GM21423 (cell line): ENCODE measurements around the gene TYSND1.
A peak's percentile ranks its signal among the peaks of the same experiment; 100 is the strongest.
"Not testable (repeated sequence)": the region's sequence is repeated elsewhere in the genome, so short reads cannot be mapped to it uniquely, and the experiment has no call there.

Source experiments
- ATAC-seq: cut with Tn5 transposase; IDR thresholded peaks from one replicate; pipeline ENCODE4 v1.9.1; 2021; ENCODE audit warnings: mild to moderate bottlenecking, moderate library complexity; ENCODE audit not compliant: unreplicated experiment

The TYSND1 gene

DNA sequence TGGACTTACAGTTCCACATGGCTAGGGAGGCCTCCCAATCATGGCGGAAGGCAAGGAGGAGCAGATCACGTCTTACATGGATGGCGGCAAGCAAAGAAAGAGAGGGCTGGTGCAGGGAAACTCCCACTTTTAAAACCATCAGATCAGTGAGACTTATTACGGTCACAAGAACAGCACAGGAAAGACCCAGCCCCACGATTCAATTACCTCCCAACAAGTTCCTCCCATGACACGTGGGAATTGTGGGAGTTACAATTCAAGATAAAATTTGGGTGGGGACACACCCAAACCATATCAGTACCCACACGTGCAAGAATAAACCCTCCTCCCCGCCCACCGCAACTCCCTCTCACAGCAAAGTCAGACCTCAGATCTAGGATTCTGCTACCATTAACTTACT is 9.4 kb downstream of the TYSND1 start:
- ATAC-seq: no peak

DNA sequence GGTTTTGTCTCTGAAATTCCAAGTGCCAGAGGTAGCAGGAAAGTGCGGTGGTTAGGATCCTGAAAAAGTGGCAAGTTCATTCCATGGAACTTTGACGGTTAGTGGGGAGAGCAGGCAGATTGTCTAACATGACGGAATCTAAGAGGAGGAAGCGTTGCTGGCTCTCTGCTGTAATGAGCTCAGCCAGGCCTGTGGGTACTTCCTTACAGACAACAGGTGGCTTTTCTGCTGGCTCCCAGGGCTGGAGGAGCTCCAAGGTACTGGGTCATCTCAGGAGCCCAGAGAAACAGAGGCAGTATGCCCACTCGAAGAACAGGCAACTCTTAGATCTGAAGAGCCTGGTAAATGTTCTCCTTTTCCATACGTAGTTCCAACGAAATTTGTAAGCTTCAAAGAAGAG is 10.8 kb downstream of the TYSND1 start:
- no peak for ATAC-seq

DNA sequence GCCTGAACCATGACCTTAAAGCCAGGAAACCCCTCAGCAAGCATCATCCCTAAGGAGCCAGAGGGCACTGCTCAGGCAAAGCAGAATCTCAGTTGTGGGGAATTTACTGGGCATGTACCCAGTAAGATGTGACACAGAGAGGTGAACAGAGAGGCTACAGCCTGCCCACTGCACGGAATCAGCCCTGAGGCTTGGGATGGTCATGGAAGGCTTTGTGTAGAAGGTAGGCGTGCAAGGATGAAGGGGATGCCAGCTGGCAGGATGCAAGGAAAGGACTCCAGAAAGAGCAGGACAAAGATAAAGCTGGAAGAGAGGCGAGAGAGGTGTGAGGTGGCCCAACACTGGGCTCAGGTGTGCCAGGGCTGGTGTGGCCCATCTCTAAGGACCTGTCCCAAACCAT is 11.5 kb downstream of the TYSND1 start:
- ATAC-seq: no peak

GRCh38 chr10:70132098-70133029 is 14.1 kb downstream of the TYSND1 start, which contains the start of gene AIFM2:
Gene AIFM2 (minus strand): TSS chr10:70132825. CDS start chr10:70124084, 8,741 bp downstream.
- peak; percentile 70 for ATAC-seq

- ATAC-seq: no peak
Measured at GRCh38 chr10:70131560-70131937, 15.0 kb downstream of the TYSND1 start.

DNA sequence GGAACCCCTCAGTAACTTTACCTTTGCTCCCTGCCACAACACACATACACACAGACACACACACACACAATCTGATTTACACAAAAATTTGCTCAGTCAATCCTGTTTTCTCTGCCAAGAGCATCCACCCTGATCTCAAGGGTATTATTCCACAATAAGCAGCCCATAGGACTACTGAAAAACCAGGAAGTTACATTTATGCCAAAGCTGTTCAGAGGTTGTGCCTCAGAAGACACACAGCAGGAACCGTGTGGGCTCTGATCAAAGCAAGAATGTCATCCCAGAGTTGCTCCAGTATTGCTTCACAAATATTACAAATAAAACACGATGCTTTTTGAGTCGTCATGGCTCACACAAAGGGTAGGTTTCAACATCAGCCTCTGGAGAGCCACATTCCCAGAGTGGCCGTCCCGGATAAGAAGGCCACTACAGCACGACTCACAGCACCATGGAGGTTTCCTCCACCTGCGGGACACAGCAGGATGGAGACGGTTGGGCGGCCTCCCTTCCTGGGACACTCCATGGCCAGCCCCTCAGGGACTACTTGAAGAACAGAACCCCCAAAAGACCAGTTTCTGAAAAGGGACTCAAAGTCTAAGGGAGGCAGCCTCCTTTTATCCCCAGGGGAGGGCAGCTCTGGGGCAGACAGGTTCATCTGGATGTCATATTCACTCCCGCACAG is 15.5 kb downstream of the TYSND1 start:
- ATAC-seq: no peak

GRCh38 chr10:70126700-70127395 is 19.7 kb downstream of the TYSND1 start:
- no peak for ATAC-seq

DNA sequence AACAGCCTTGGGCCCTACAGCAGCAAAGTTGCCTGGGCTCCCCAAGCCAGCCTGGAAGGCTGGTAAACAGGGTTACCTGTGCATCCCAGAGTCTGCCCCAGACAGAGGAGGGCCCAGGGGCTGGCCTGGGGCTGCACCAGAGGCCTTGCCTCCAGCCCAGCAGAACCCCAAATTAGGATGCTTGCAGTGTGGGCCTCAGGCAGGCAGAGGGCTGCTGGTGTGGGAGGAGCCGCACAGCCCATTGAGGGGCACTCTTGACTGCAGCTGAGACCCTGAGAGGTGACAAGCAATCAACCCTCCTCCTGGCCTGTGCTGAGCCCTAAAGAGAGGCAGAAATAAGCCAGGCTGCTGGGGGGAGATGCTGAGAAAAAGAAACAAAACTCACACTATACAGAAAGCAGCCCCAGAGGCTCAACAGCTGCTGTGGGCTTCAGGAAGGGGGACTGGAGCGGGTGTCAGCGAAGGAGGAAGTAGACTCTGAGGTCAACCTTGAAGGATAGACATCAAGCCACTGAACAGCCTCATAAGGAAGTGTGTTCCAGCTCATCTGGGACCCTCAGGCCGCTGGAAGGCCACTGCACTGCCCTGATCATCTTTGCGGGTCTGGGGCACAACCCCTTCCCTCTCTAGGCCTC is 20.5 kb downstream of the TYSND1 start:
- ATAC-seq: peak; percentile 60

DNA sequence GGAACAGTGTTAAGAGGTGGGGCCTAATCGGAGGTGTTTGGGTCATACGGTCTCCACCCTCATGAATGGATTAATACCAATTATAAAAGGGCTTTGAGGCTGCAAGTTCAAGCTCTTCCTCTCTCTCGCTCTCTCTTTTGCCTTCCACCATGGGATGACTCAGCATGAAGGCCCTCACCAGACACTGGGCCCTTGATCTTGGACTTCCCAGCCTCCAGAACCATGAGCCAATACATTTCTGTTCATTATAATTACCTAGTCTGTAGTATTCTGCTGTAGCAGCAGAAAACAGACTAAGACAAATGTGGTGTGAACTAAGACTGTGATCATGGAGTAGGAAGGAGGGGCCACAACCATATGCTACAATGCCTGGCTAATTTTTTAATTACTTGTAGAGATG is 21.6 kb downstream of the TYSND1 start:
- no peak for ATAC-seq

GRCh38 chr10:70124415-70124814 is 22.1 kb downstream of the TYSND1 start:
- ATAC-seq: no peak

DNA sequence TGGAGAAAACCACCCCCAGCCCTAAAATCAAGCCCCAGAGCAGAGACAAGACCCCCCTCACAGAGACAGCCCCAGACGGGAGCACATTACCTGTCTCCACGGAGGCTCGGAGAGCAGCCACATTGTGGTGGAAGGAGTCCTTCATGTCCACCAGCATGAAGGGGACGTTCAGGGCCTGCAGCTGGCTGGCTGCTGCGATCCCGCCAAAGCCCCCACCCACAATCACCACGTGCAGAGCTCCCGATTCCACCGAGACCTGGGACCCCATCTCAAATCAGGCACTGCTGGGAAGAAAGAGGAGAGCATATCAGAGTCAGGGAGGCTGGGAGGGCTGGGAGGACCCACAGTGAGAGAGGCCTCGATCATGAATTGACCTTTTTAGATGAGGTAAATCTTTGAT is 22.7 kb downstream of the TYSND1 start:
- no peak for ATAC-seq

- ATAC-seq: not testable (repeated sequence)
Measured at GRCh38 chr10:70123166-70123565, 23.3 kb downstream of the TYSND1 start.

DNA sequence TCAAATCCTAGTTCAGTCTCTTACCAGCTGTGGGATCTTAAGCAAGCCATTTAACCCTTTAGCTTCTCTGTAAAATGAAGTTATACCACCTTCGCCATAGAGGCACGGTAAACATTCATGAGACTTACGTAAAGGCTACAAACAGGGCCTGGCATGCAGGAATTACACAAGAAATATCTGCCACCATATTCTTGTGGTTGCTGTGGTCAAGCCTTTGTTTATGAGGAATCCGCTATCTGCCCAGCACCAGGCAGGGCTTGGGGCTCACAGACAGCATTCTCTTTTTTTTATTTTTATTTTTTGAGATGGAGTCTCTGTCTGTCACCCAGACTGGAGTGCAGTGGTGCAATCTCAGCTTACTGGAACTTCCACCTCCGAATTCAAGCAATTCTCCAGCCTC is 23.8 kb downstream of the TYSND1 start:
- ATAC-seq: no peak

DNA sequence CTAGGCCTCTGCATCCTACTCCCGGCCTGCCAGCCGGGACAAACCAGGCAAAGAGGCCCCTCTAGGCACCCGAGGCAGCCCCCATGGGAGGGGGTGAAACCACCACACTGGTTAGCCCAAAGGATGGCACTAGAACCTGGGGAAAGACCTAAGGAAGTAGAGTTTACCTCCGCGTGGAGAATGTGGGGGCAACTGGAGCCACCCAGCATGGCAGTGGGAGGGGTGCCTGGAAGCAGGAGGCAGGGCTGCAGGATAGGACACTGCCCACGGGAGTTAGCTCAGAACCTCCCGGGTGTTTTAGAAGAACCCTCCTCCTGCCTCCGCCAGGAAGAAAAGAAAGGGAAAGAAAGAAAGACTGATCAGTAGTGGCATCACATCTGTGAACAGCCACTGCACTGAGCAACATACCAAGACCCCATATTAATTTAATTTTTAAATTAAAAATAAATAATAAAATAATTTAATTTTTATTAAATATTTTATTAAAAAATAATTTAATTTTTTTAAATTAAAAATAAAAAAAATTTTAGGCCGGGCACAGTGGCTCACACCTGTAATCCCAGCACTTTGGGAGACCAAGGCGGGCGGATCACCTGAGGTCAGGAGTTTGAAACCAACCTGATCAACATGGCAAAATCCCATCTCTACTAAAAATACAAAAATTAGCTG is 25.1 kb downstream of the TYSND1 start:
- no peak for ATAC-seq

DNA sequence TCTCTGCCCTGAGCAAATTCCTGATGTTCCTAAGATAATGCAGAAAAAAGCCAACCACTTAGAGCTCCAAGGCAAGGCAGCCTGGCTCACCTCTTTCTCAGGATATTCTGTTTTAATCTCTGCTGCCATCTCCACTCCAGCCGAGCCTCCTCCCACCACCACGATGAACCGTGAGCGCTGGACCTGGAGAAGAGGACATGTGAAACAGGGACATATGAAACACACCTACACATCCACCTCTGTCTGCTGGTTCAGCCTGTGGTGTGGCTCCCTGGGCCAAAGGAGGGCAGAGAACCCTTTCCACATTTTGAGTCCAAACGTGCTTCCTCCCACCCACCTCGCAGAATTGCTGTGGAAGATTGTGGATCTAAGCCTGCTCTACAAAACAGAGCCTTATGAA is 26.1 kb downstream of the TYSND1 start:
- ATAC-seq: no peak

DNA sequence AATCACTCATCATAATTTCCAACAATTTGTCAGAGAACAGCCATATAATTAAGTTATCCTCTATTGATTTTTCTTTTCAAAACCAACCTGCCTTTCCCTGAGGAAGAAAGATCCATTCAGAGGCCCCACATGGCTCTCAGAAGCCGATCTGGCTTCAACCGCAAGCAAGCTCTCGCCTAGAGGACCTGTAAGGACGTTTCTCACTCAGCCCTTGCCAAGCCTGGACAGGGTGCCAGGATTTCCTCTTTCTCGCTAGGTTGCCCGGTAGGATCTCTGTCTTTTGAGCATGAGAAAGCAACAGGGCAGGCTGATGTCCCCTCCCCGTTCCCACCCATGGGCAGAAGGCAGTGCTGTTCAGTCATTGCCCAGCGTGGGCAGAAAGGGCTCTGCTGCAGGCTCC is 26.9 kb downstream of the TYSND1 start:
- no peak for ATAC-seq

- no peak for ATAC-seq
Measured at GRCh38 chr10:70119197-70119596, 27.3 kb downstream of the TYSND1 start.

GRCh38 chr10:70118196-70118595 is 28.3 kb downstream of the TYSND1 start:
- ATAC-seq: no peak

GRCh38 chr10:70117646-70118045 is 28.9 kb downstream of the TYSND1 start:
- no peak for ATAC-seq

- ATAC-seq: no peak
Measured at GRCh38 chr10:70115948-70116682, 30.4 kb downstream of the TYSND1 start.
